Panc1 (cell line): ENCODE measurements around the gene TLL2.

Experiments
- CTCF ChIP-seq: fragments of 450-650 bp; IDR thresholded peaks from 2 replicates; pipeline ENCODE4 v1.5.1; 2017; ENCODE audit warnings: mild to moderate bottlenecking
- REST ChIP-seq, 2 experiments: IDR thresholded peaks; 2 replicates each; pipeline ENCODE4 v1.6.1; 2011 to 2012; ENCODE audit warnings: low read depth in 2 of 2, control low read depth in 1 of 2, low read length in 1 of 2, mild to moderate bottlenecking in 1 of 2, moderate library complexity in 1 of 2; ENCODE audit not compliant: insufficient read depth in 1 of 2

DNA sequence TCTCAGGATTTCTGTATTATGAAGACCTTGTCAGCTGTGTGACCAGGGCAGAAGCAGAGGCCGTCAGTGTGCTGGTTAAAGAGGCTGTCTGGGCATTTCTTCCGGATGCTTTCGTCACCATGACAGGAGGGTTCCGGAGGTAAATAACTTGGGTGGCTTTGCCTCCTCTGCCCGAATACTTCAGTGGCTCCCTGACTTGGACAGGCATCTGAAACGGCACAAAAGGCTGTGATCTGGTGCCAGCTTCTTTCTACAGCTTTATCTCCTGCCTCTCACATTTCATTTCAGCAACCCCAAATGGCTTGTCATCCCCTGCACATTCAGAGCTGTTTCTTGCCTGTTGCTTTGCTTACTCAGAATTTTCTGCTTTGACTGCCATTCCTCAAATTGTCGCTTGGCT lies 186.3 kb downstream of the TLL2 start:
- TF ChIP-seq CTCF, result no peak
- TF ChIP-seq REST (IDR thresholded peaks at IDR 0.05; ENCODE audit: insufficient read depth in 1 of 2, low read depth in 2 of 2, low read length in 1 of 2), result no peak
